GM23248 (cell line): ENCODE results near the gene PPP2R5B.

Experiments
- EZH2 ChIP-seq: fragments of 200-600 bp; sonication (generic); IDR thresholded peaks from 2 replicates; pipeline ENCODE4 v1.6.1; 2018; ENCODE audit warnings: antibody characterized with exemption, mild to moderate bottlenecking; ENCODE audit not compliant: insufficient read depth, poor library complexity, severe bottlenecking
- EZH2phosphoT487 ChIP-seq: fragments of 200-600 bp; sonication (generic); IDR thresholded peaks from 2 replicates; pipeline ENCODE4 v1.6.1; 2018; ENCODE audit warnings: antibody characterized with exemption, moderate library complexity, mild to moderate bottlenecking, low read depth; ENCODE audit not compliant: insufficient read depth

DNA sequence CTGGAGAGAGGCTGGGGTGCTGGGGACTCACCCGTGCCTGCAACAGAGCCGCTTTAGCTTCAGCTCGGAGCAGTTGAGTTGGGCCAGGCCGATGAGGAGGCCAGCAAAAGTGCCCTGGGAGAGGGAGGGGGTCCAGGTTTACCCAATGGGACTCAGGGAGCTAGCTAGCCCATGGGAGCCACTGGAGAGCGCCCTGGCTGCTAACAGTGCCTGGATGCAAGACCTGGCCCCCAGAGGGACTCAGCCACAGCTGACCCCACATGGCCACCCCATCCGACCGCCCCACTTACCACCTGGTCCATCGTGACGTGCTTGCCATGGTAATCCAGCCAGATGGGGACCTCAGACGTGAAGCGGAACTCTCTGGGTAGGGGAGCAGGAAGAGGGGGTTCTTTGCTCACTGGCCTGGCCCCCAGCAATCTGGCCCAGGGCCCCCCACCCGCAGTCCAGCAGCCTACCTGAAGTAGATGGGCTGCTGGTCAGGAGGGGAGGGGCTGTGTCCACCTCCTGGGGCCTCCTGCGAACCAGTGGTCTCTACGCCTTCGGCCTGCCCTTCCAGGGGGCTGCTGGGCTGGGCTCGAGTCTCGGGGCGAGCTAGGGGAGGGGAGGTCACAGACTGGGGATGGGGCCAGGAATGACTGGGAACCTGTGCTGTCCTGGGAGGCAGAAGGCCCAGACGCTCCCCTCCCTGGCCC lies 27.0 kb upstream of the PPP2R5B start:
- TF ChIP-seq EZH2phosphoT487 = no peak
- no peak for TF ChIP-seq EZH2
